Endothelial cell of umbilical vein (primary cell): Measurements from ENCODE around the gene RHOH. TPM values are rescaled to one million over a fixed set of nuclear protein-coding genes. Genes with fewer than 3 reads are reported as not detected.

ENCODE experiments used
- BruUV-seq: library from RNA; stranded (reverse); fragments of 400-500 nt; replicated peaks from 2 replicates; lab custom pipeline; 2021; lab: Mats Ljungman, UMichigan
- CTCF ChIA-PET: fragments of 300-600, 350-600 bp; sonication (Branson Sonifier 250); formaldehyde crosslinking; loops from one replicate; lab custom pipeline; 2021; ENCODE audit warnings: antibody characterized with exemption, inconsistent platforms; lab: Charles Lee
- POLR2A ChIA-PET: fragments of 300-600, 350-600 bp; sonication (Branson Sonifier 250); formaldehyde crosslinking; loops from one replicate; lab custom pipeline; 2021; ENCODE audit warnings: antibody characterized with exemption, inconsistent platforms; lab: Charles Lee
- DNase-seq: peaks from one replicate; pipeline ENCODE4 v3.0.0-alpha.2; 2011; ENCODE audit warnings: low read depth, low spot score
- FAIRE-seq: peaks from 2 replicates; lab custom pipeline; 2011; peaks lifted over from hg19 to GRCh38; lab: Jason Lieb, UNC
- H2AFZ ChIP-seq: 2 replicates; pipeline ENCODE4 v1.6.0; 2012; ENCODE audit warnings: low read depth, low read length, control low read depth, inconsistent platforms
- H3K27ac ChIP-seq: 2 replicates; pipeline ENCODE4 v1.5.1; 2011; ENCODE audit warnings: low read depth, mild to moderate bottlenecking, control low read depth, low read length, moderate library complexity; ENCODE audit not compliant: insufficient read depth
- H3K27me3 ChIP-seq, 2 experiments: 2 replicates each; pipeline versions ENCODE4 v1.6.0 to v1.6.1; 2011; ENCODE audit warnings: low read length in 2 of 2, mixed read lengths in 1 of 2; ENCODE audit not compliant: control insufficient read depth in 2 of 2, insufficient read depth in 2 of 2
- H3K36me3 ChIP-seq, 2 experiments: 2 replicates in 1 of 2; 3 replicates in 1 of 2; pipeline ENCODE4 v1.5.1; 2011; ENCODE audit warnings: low read length in 2 of 2, mild to moderate bottlenecking in 1 of 2, moderate library complexity in 1 of 2; ENCODE audit not compliant: control insufficient read depth in 2 of 2, insufficient read depth in 2 of 2; ENCODE audit errors: extremely low read depth in 1 of 2
- H3K4me1 ChIP-seq: 3 replicates; pipeline ENCODE4 v1.5.1; 2011; ENCODE audit warnings: mild to moderate bottlenecking, low read length; ENCODE audit not compliant: control insufficient read depth, insufficient read depth; ENCODE audit errors: extremely low read depth
- H3K4me2 ChIP-seq: 2 replicates; pipeline ENCODE4 v1.6.1; 2011; ENCODE audit warnings: low read length, control low read depth, mixed read lengths; ENCODE audit not compliant: insufficient read depth
- H3K4me3 ChIP-seq, 3 experiments: fragments of 200-600 bp in 1 of 3; sonication (generic), shearing (Covaris generic) in 1 of 3; replicated peaks in 1 of 3; 2 replicates each; pipeline ENCODE4 v1.5.1; 2011 to 2016; ENCODE audit warnings: control low read depth in 3 of 3, low read length in 3 of 3, mild to moderate bottlenecking in 2 of 3, inconsistent platforms in 1 of 3, low read depth in 1 of 3, moderate library complexity in 1 of 3; ENCODE audit not compliant: insufficient read depth in 1 of 3
- H3K79me2 ChIP-seq: 2 replicates; pipeline ENCODE4 v1.6.0; 2012; ENCODE audit warnings: low read length, inconsistent platforms; ENCODE audit not compliant: control insufficient read depth, insufficient read depth
- H3K9ac ChIP-seq: replicated peaks from 2 replicates; pipeline ENCODE3; 2011; ENCODE audit warnings: low read length, control low read depth; ENCODE audit not compliant: insufficient read depth; ENCODE audit errors: extremely low read depth
- H3K9me1 ChIP-seq: replicated peaks from 3 replicates; pipeline ENCODE4 v1.6.0; 2011; ENCODE audit warnings: mild to moderate bottlenecking, low read length; ENCODE audit not compliant: control insufficient read depth, insufficient read depth; ENCODE audit errors: extremely low read depth
- H3K9me3 ChIP-seq: replicated peaks from 2 replicates; pipeline ENCODE4 v1.5.1; 2012; ENCODE audit warnings: low read length, inconsistent platforms; ENCODE audit not compliant: control insufficient read depth, insufficient read depth
- H4K20me1 ChIP-seq: replicated peaks from 2 replicates; pipeline ENCODE3; 2011; ENCODE audit warnings: mild to moderate bottlenecking, low read length; ENCODE audit not compliant: control insufficient read depth, insufficient read depth; ENCODE audit errors: extremely low read depth
- CTCF ChIP-seq, 2 donors: IDR thresholded peaks; 1 replicate in 1 of 2; 2 replicates in 1 of 2; pipeline ENCODE4 v1.5.1; 2011; ENCODE audit warnings: low read length in 2 of 2, mild to moderate bottlenecking in 2 of 2, moderate library complexity in 2 of 2, control low read depth in 1 of 2, inconsistent platforms in 1 of 2, low read depth in 1 of 2; ENCODE audit not compliant: insufficient read depth in 1 of 2; ENCODE audit errors: extremely low read depth in 1 of 2
- EZH2 ChIP-seq: IDR thresholded peaks from 2 replicates; pipeline ENCODE4 v1.6.1; 2012; ENCODE audit warnings: borderline replicate concordance, low read depth, mild to moderate bottlenecking, moderate library complexity, low read length, inconsistent platforms; ENCODE audit not compliant: severe bottlenecking
- FOS ChIP-seq: IDR thresholded peaks from 2 replicates; pipeline ENCODE4 v1.6.1; 2011; ENCODE audit warnings: mild to moderate bottlenecking, low read length, moderate library complexity, borderline replicate concordance; ENCODE audit not compliant: insufficient read depth
- GATA2 ChIP-seq: IDR thresholded peaks from 2 replicates; pipeline ENCODE4 v1.7.0; 2011; ENCODE audit warnings: low read depth, mild to moderate bottlenecking, moderate library complexity, mixed read lengths, low read length; ENCODE audit not compliant: insufficient read length, insufficient read depth
- JUN ChIP-seq: IDR thresholded peaks from 2 replicates; pipeline ENCODE4 v1.6.1; 2011; ENCODE audit warnings: borderline replicate concordance, low read depth; ENCODE audit not compliant: insufficient read length, insufficient read depth
- MAX ChIP-seq: IDR thresholded peaks from 2 replicates; pipeline ENCODE4 v1.6.1; 2011; ENCODE audit not compliant: insufficient read depth, insufficient read length
- MYC ChIP-seq: IDR thresholded peaks from one replicate; pipeline ENCODE4 v1.6.1; 2011; ENCODE audit warnings: mild to moderate bottlenecking, low read depth, low read length
- POLR2A ChIP-seq: IDR thresholded peaks from 2 replicates; pipeline ENCODE4 v1.6.1; 2012; ENCODE audit warnings: low read depth, mild to moderate bottlenecking, control low read depth, low read length
- POLR2AphosphoS5 ChIP-seq: IDR thresholded peaks from 2 replicates; pipeline ENCODE4 v1.6.1; 2012; ENCODE audit warnings: low read depth, mild to moderate bottlenecking, control low read depth, low read length, moderate library complexity; ENCODE audit not compliant: insufficient read depth
- dilution Hi-C: fragments of 300-500 bp; cut with MboI; formaldehyde crosslinking; loops from one replicate; pipeline ENCODE4 v1.15.0; 2019; ENCODE audit warnings: low sequenced_read_pairs; ENCODE audit not compliant: extremely low pct_ligation_motif_present
- intact Hi-C: fragments of 100-400 bp; cut with micrococcal nuclease; formaldehyde crosslinking; loops from one replicate; pipeline ENCODE4 v1.10.0; 2022
- polyA plus RNA-seq, 4 experiments: library from polyadenylated mRNA; depleted of rRNA in 3 of 4; stranded (reverse) in 3 of 4; unstranded in 1 of 4; fragments of >200 nt; gene quantifications; 2 replicates each; pipeline versions ENCODE4 v1.2.1 to v1.2.3, GENCODE V29; 2011 to 2012; ENCODE audit warnings: missing spikeins in 1 of 4
- total RNA-seq: library from RNA; stranded (reverse); gene quantifications from 2 replicates; pipeline ENCODE4 v1.2.3, GENCODE V29; 2021

Gene RHOH
- total and polyA plus RNA-seq, 2 donors (not counting 3 experiments of a cell fraction or from before 2014, with no cell fraction given), result not detected

GRCh38 chr4:40245550-40245949 lies 48.7 kb downstream of the RHOH start:
- Histone ChIP-seq H4K20me1 (no peaks in the 10 kb centered on the region), H3K79me2 (no peaks in the 10 kb centered on the region), H3K9ac (no peak overlapping the region), H3K27me3 (no peaks in the 10 kb centered on the region), H2AFZ (no peak overlapping the region), H3K4me3 (no peak overlapping the region), H3K9me1 (no peaks in the 10 kb centered on the region), H3K4me2 (no peak overlapping the region), H3K27ac (no peak overlapping the region), H3K9me3 (no peaks in the 10 kb centered on the region), H3K36me3 (no peaks in the 10 kb centered on the region), H3K4me1 (no peaks in the 10 kb centered on the region)
- no peak for DNase-seq
- ChIA-PET POLR2A (no interaction called here), CTCF (no interaction called here)
- dilution Hi-C loops, result no loop called here
- FAIRE-seq, result no peak
- BruUV-seq, result no TSS peak
- intact Hi-C loops, result no loop called here
- TF ChIP-seq EZH2, result no peak
- no peak for TF ChIP-seq JUN
- no peak for TF ChIP-seq FOS
- TF ChIP-seq GATA2, result no peak
- no peak for TF ChIP-seq POLR2AphosphoS5
- TF ChIP-seq POLR2A, result no peak
- TF ChIP-seq MAX, result no peak
- no peak for TF ChIP-seq MYC
- no peak for TF ChIP-seq CTCF (IDR thresholded peaks at IDR 0.05; ENCODE audit: extremely low read depth in 1 of 2, insufficient read depth in 1 of 2, low read depth in 1 of 2, low read length in 2 of 2)
